SH-SY5Y (cell line): Measurements from ENCODE around the gene CCR6.

Experiments
- GATA2 ChIP-seq: IDR thresholded peaks from 2 replicates; pipeline ENCODE4 v1.6.1; 2011; ENCODE audit warnings: mild to moderate bottlenecking, low read depth, low read length
- GATA3 ChIP-seq: IDR thresholded peaks from 2 replicates; pipeline ENCODE4 v1.6.1; 2011; ENCODE audit warnings: low read depth, mild to moderate bottlenecking, low read length, moderate library complexity

DNA sequence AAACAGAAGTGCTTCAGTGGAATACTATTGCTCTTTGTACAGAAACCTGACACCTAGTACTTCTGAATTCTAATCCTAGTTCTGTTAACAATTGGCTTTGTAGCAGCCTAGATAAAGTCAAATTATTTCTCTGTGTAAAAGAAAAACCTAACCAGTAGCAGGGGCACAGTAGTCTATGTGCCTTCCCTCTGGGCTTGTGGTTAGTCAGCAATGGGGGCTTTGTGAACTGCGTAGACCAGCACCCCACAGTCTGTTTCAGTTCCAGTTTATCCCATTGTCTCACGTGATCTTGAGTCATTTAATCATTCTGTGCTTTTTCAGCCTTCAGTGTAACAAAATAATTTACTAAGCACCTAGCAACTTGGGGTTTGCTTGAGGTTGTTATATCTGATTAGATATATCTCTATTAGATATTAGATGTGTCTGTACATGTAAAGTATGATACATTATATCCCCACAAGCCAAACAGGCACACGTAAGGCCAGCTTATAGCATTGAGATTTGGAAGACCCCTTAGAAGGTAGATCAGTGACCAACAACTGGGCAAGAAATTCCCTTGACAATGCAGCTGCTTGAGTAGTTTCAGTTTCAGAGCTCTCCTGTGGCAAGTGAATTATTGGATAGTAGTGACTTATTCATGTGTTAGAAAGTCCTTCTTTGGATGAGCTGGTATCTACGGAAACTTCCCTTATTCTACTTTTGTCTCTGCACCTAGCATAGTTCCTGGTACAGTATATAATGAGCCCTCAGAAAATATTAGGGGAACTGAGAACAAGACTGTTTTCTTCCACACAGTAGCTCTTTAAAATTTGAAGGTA is 27.9 kb upstream of the CCR6 start:
- TF ChIP-seq GATA2 (no peak), GATA3 (no peak)
